Activated CD8-positive, alpha-beta memory T cell treated with anti-CD3 and anti-CD28 coated beads, Interleukin-2, amount 50 U/mL, for 24 hours (primary cell): Measurements from ENCODE around the gene CD274.

Experiments used
- DNase-seq: peaks from one replicate; pipeline ENCODE4 v3.0.0-alpha.2; 2020; ENCODE audit errors: extremely low read depth

CD274 gene

GRCh38 chr9:5500441-5501235, 50.3 kb downstream of the CD274 start:
- DNase-seq: no peak

GRCh38 chr9:5502553-5502952, 52.2 kb downstream of the CD274 start:
- DNase-seq: no peak

- DNase-seq: no peak
These were observed 59.2 kb downstream of the CD274 start for GRCh38 chr9:5509573-5509972.

GRCh38 chr9:5510360-5510931, 60.1 kb downstream of the CD274 start, which contains the start of gene PDCD1LG2:
TSS of gene PDCD1LG2 (plus strand) at chr9:5510531. CDS start at chr9:5522547, 12,016 bp downstream.
- no peak for DNase-seq

- no peak for DNase-seq
These were observed 60.6 kb downstream of the CD274 start for GRCh38 chr9:5510989-5511388.

GRCh38 chr9:5511476-5511875, 61.1 kb downstream of the CD274 start:
- DNase-seq: no peak

- DNase-seq: no peak
These were observed 61.7 kb downstream of the CD274 start for GRCh38 chr9:5511935-5512580.

- no peak for DNase-seq
These were observed 62.5 kb downstream of the CD274 start for GRCh38 chr9:5512658-5513452.

- DNase-seq: no peak
These were observed 63.7 kb downstream of the CD274 start for GRCh38 chr9:5513966-5514616.

GRCh38 chr9:5514617-5515260, 64.4 kb downstream of the CD274 start:
- DNase-seq: no peak

- no peak for DNase-seq
These were observed 64.9 kb downstream of the CD274 start for GRCh38 chr9:5515261-5515650.

- no peak for DNase-seq
These were observed 66.3 kb downstream of the CD274 start for GRCh38 chr9:5516453-5517220.

GRCh38 chr9:5518171-5518936, 68.0 kb downstream of the CD274 start:
- no peak for DNase-seq

GRCh38 chr9:5518937-5519319, 68.6 kb downstream of the CD274 start:
- DNase-seq: no peak
